GM23338 (cell line): ENCODE results near the gene PDIA6. TPM values are rescaled to one million over a fixed set of nuclear protein-coding genes. Genes with fewer than 3 reads are reported as not detected.
A peak's percentile ranks its signal among the peaks of the same experiment; 100 is the strongest.

ENCODE experiments used
- ATAC-seq: fragments of 200-7000 bp; cut with Tn5 transposase; 3 replicates; pipeline ENCODE4 v1.9.1; 2020
- DNase-seq: peaks from one replicate; pipeline ENCODE4 v3.0.0-alpha.2; 2015; ENCODE audit warnings: low spot score
- H2AFZ ChIP-seq: fragments of 200-600 bp; sonication (generic); 2 replicates; pipeline ENCODE4 v1.8.0; 2016; ENCODE audit warnings: antibody characterized with exemption, mild to moderate bottlenecking, moderate library complexity
- H3F3A ChIP-seq: fragments of 200-600 bp; sonication (generic); replicated peaks from 2 replicates; pipeline ENCODE4 v1.8.0; 2017; ENCODE audit warnings: antibody characterized with exemption, mixed run types, low read depth
- H3K27ac ChIP-seq: fragments of 200-600 bp; sonication (generic); 2 replicates; pipeline ENCODE4 v1.6.1; 2016; ENCODE audit warnings: low read depth
- H3K27me3 ChIP-seq: fragments of 200-600 bp; sonication (generic); 2 replicates; pipeline ENCODE4 v1.8.0; 2016; ENCODE audit warnings: mild to moderate bottlenecking, mixed run types, moderate library complexity; ENCODE audit not compliant: insufficient read depth
- H3K36me3 ChIP-seq: fragments of 200-600 bp; sonication (generic); 2 replicates; pipeline ENCODE4 v1.8.0; 2016; ENCODE audit warnings: mild to moderate bottlenecking; ENCODE audit not compliant: insufficient read depth
- H3K4me1 ChIP-seq: fragments of 200-600 bp; sonication (generic); 2 replicates; pipeline ENCODE4 v1.8.0; 2016; ENCODE audit warnings: mild to moderate bottlenecking, moderate library complexity; ENCODE audit not compliant: insufficient read depth
- H3K4me2 ChIP-seq: fragments of 200-600 bp; sonication (generic); 2 replicates; pipeline ENCODE4 v1.7.1; 2017; ENCODE audit warnings: mixed run types
- H3K4me3 ChIP-seq: fragments of 200-600 bp; sonication (generic); 2 replicates; pipeline ENCODE4 v1.6.1; 2016; ENCODE audit warnings: mixed run types
- H3K79me2 ChIP-seq: fragments of 200-600 bp; sonication (generic); replicated peaks from 2 replicates; pipeline ENCODE4 v1.8.0; 2017; ENCODE audit warnings: mild to moderate bottlenecking; ENCODE audit not compliant: insufficient read depth
- H3K9me2 ChIP-seq: fragments of 200-600 bp; sonication (generic); 2 replicates; pipeline ENCODE4 v1.8.0; 2017; ENCODE audit not compliant: insufficient read depth
- H4K20me1 ChIP-seq: fragments of 200-600 bp; sonication (generic); replicated peaks from 2 replicates; pipeline ENCODE4 v1.8.0; 2017; ENCODE audit warnings: mild to moderate bottlenecking; ENCODE audit not compliant: insufficient read depth
- H3K27ac Mint-ChIP-seq: 2 replicates; pipeline ENCODE4 v1.8.0; 2020; ENCODE audit warnings: inconsistent platforms, mild to moderate bottlenecking, moderate library complexity, mixed read lengths
- H3K27me3 Mint-ChIP-seq: 3 replicates; pipeline ENCODE4 v1.8.0; 2022; ENCODE audit warnings: low read depth, mild to moderate bottlenecking, moderate library complexity, mixed read lengths, inconsistent platforms; ENCODE audit not compliant: insufficient read depth, poor library complexity
- H3K36me3 Mint-ChIP-seq: 3 replicates; pipeline ENCODE4 v1.8.0; 2021; ENCODE audit warnings: low read depth, mild to moderate bottlenecking, inconsistent platforms, moderate library complexity, mixed read lengths
- H3K4me1 Mint-ChIP-seq: 3 replicates; pipeline ENCODE4 v1.8.0; 2020; ENCODE audit warnings: mild to moderate bottlenecking, inconsistent platforms, mixed read lengths
- H3K4me3 Mint-ChIP-seq: 3 replicates; pipeline ENCODE4 v1.8.0; 2021; ENCODE audit warnings: moderate library complexity, mild to moderate bottlenecking, inconsistent platforms, mixed read lengths
- H3K9me3 Mint-ChIP-seq: 3 replicates; pipeline ENCODE4 v1.8.0; 2020; ENCODE audit warnings: moderate library complexity, mild to moderate bottlenecking, inconsistent platforms, mixed read lengths
- CREB1 ChIP-seq: fragments of 250-450 bp; sonication (Bioruptor Pico); IDR thresholded peaks from 2 replicates; pipeline ENCODE4 v1.5.0; 2020; ENCODE audit warnings: low read depth, mild to moderate bottlenecking, moderate library complexity
- CTCF ChIP-seq, 2 experiments: fragments of 200-600 bp in 1 of 2; sonication (generic) in 1 of 2; conservative IDR thresholded peaks; 2 replicates each; pipeline versions ENCODE4 v1.5.1 to v1.6.1; 2016 to 2017; ENCODE audit warnings: antibody characterized with exemption in 2 of 2, low read depth in 2 of 2, mild to moderate bottlenecking in 2 of 2, moderate library complexity in 1 of 2
- ETS1 ChIP-seq: IDR thresholded peaks from 2 replicates; pipeline ENCODE4 v1.6.1; 2016; ENCODE audit warnings: antibody characterized with exemption
- EZH2 ChIP-seq: fragments of 200-600 bp; sonication (generic); IDR thresholded peaks from one replicate; pipeline ENCODE4 v1.8.0; 2017; ENCODE audit warnings: antibody characterized with exemption, mild to moderate bottlenecking, low read depth; ENCODE audit not compliant: unreplicated experiment
- EZH2phosphoT487 ChIP-seq: fragments of 200-600 bp; sonication (generic); IDR thresholded peaks from one replicate; pipeline ENCODE4 v1.8.1; 2018; ENCODE audit warnings: antibody characterized with exemption; ENCODE audit not compliant: unreplicated experiment
- JUNB ChIP-seq: IDR thresholded peaks from one replicate; pipeline ENCODE4 v1.6.1; 2016; ENCODE audit warnings: antibody characterized with exemption; ENCODE audit not compliant: unreplicated experiment
- NANOG ChIP-seq: IDR thresholded peaks from 2 replicates; pipeline ENCODE4 v1.6.1; 2016; ENCODE audit warnings: antibody characterized with exemption, borderline replicate concordance
- POLR2AphosphoS5 ChIP-seq: IDR thresholded peaks from 2 replicates; pipeline ENCODE4 v1.6.1; 2016; ENCODE audit warnings: antibody characterized with exemption, low read depth
- REST ChIP-seq: IDR thresholded peaks from one replicate; pipeline ENCODE4 v1.6.1; 2018; ENCODE audit warnings: antibody characterized with exemption; ENCODE audit not compliant: unreplicated experiment
- STAT1 ChIP-seq: IDR thresholded peaks from one replicate; pipeline ENCODE4 v1.6.1; 2016; ENCODE audit warnings: antibody characterized with exemption; ENCODE audit not compliant: unreplicated experiment
- ZNF114 ChIP-seq: fragments of 250-450 bp; sonication (Bioruptor Pico); IDR thresholded peaks from 2 replicates; pipeline ENCODE4 v1.5.0; 2020; ENCODE audit warnings: mild to moderate bottlenecking, moderate library complexity
- ZNF331 ChIP-seq: fragments of 250-450 bp; sonication (Bioruptor Pico); IDR thresholded peaks from 2 replicates; pipeline ENCODE4 v1.5.0; 2020; ENCODE audit warnings: low read depth, mild to moderate bottlenecking, moderate library complexity
- ZNF462 ChIP-seq: fragments of 250-450 bp; sonication (Bioruptor Pico); IDR thresholded peaks from 2 replicates; pipeline ENCODE4 v1.5.0; 2020; ENCODE audit warnings: mild to moderate bottlenecking, moderate library complexity
- polyA plus RNA-seq: library from polyadenylated mRNA; unstranded; fragments of >200 nt; fragmentation: Nextera tagmentation; extraction: Ambion mirVana; gene quantifications from 2 replicates; pipeline ENCODE4 v1.2.1, GENCODE V29; 2016
- total RNA-seq: library from RNA; depleted of rRNA; stranded (reverse); fragments of >200 nt; shearing (Covaris generic); gene quantifications from 2 replicates; pipeline ENCODE4 v1.2.3, GENCODE V29; 2014

Gene PDIA6
- total and polyA plus RNA-seq, 2 experiments from 2014 or later, result 331 to 382 TPM

GRCh38 chr2:10763461-10763800, 49.2 kb downstream of the PDIA6 start:
- H3K4me3 Mint-ChIP-seq, result no peak overlapping the region
- Histone ChIP-seq H2AFZ (peak overlapping the region; percentile 85; the same call in 1 of the 2 replicates), H3K27me3 (no peaks in the 10 kb centered on the region), H4K20me1 (no peaks in the 10 kb centered on the region), H3K4me2 (no peak overlapping the region), H3K4me1 (no peaks in the 10 kb centered on the region), H3K9me2 (no peaks in the 10 kb centered on the region), H3K79me2 (no peaks in the 10 kb centered on the region), H3K4me3 (no peak overlapping the region), H3F3A (no peaks in the 10 kb centered on the region), H3K36me3 (no peaks in the 10 kb centered on the region), H3K27ac (no peak overlapping the region)
- ATAC-seq (no peak; the same call in 2 of the 3 replicates), DNase-seq (no peak)
- H3K9me3 Mint-ChIP-seq, result no peaks in the 10 kb centered on the region
- H3K36me3 Mint-ChIP-seq, result no peaks in the 10 kb centered on the region
- peaks cover 11% of the 10 kb centered on the region for H3K27me3 Mint-ChIP-seq
- 0 out of 3 replicates have a peak, but pooled peaks cover 4% of the 10 kb centered on the region for H3K4me1 Mint-ChIP-seq
- TF ChIP-seq JUNB (no peak), CTCF (conservative IDR thresholded peaks at IDR 0.05; ENCODE audit: low read depth in 2 of 2) (no peak), EZH2phosphoT487 (no peak), REST (no peak), ZNF462 (CRISPR knock-in tag) (no peak), EZH2 (no peak), ZNF114 (no peak), STAT1 (no peak), POLR2AphosphoS5 (no peak), NANOG (no peak), CREB1 (no peak), ETS1 (no peak), ZNF331 (no peak)
- no peak overlapping the region for H3K27ac Mint-ChIP-seq
